LHCN-M2 (cell line): Measurements from ENCODE around the gene BATF3. TPM values are rescaled to one million over a fixed set of nuclear protein-coding genes. Genes with fewer than 3 reads are reported as not detected.
"Not testable (repeated sequence)": the region's sequence is repeated elsewhere in the genome, so short reads cannot be mapped to it uniquely, and the experiment has no call there.

Experiments
- DNase-seq: peaks from one replicate; pipeline ENCODE4 v3.0.0-alpha.2; 2012; ENCODE audit warnings: low read depth
- polyA plus RNA-seq: library from polyadenylated mRNA; unstranded; fragments of >200 nt; gene quantifications from one replicate; pipeline ENCODE4 v1.2.1, GENCODE V29; 2012; ENCODE audit warnings: missing spikeins
- total RNA-seq: library from RNA; depleted of rRNA; stranded (reverse); fragments of >200 nt; gene quantifications from 2 replicates; pipeline ENCODE4 v1.2.3, GENCODE V29; 2014; rRNA removed

BATF3 gene
- total RNA-seq = 1.3 and 5.1 TPM in 2 replicates
- 1.3 TPM for polyA plus RNA-seq

GRCh38 chr1:212699625-212700222 lies at the start of gene BATF3:
TSS of gene BATF3 (minus strand) at chr1:212699840. CDS start at chr1:212699762, 78 bp downstream.
- no peak for DNase-seq

- no peak for DNase-seq
Observed at GRCh38 chr1:212746546-212746945, 46.9 kb upstream of the BATF3 start.

- no peak for DNase-seq
Observed at GRCh38 chr1:212745303-212745702, 45.7 kb upstream of the BATF3 start.

- DNase-seq = peak; percentile 57
Observed at GRCh38 chr1:212743901-212744475, 44.3 kb upstream of the BATF3 start.

- peak; percentile 37 for DNase-seq
Observed at GRCh38 chr1:212738330-212738729, 38.7 kb upstream of the BATF3 start.

GRCh38 chr1:212737559-212737958 lies 37.9 kb upstream of the BATF3 start:
- DNase-seq = no peak

- no peak for DNase-seq
Observed at GRCh38 chr1:212733109-212733508, 33.5 kb upstream of the BATF3 start.

GRCh38 chr1:212731630-212732029 lies 32.0 kb upstream of the BATF3 start:
- DNase-seq = no peak

- no peak for DNase-seq
Observed at GRCh38 chr1:212728606-212729005, 29.0 kb upstream of the BATF3 start.

GRCh38 chr1:212727386-212728181 lies 27.9 kb upstream of the BATF3 start:
- DNase-seq = peak; percentile 89

- DNase-seq = not testable (repeated sequence)
Observed at GRCh38 chr1:212724679-212725078, 25.0 kb upstream of the BATF3 start.

- DNase-seq = no peak
Observed at GRCh38 chr1:212722270-212722957, 22.8 kb upstream of the BATF3 start.

GRCh38 chr1:212721388-212722247 lies 22.0 kb upstream of the BATF3 start:
- peak; percentile 83 for DNase-seq

- no peak for DNase-seq
Observed at GRCh38 chr1:212719633-212720032, 20.0 kb upstream of the BATF3 start.

- peak; percentile 24 for DNase-seq
Observed at GRCh38 chr1:212718499-212718898, 18.9 kb upstream of the BATF3 start.

GRCh38 chr1:212716161-212716560 lies 16.5 kb upstream of the BATF3 start:
- DNase-seq = no peak

GRCh38 chr1:212713465-212714136 lies 14.0 kb upstream of the BATF3 start:
- DNase-seq = no peak

- peak; percentile 46 for DNase-seq
Observed at GRCh38 chr1:212712451-212713303, 13.0 kb upstream of the BATF3 start.

GRCh38 chr1:212711974-212712373 lies 12.3 kb upstream of the BATF3 start:
- not testable (repeated sequence) for DNase-seq

- DNase-seq = no peak
Observed at GRCh38 chr1:212710566-212710965, 10.9 kb upstream of the BATF3 start.
